NCI-H2081 treated with DMSO at 0.1 percent for 48 hours (cell line): ENCODE data around the gene RAB10.
"Not testable (repeated sequence)": the region's sequence is repeated elsewhere in the genome, so short reads cannot be mapped to it uniquely, and the experiment has no call there.

Experiments used
- DNase-seq: peaks from one replicate; lab custom pipeline; 2025; lab: John Stamatoyannopoulos, UW

Gene RAB10

GRCh38 chr2:26058390-26058789 lies 24.5 kb downstream of the RAB10 start:
- no peak for DNase-seq

GRCh38 chr2:26059542-26059941 lies 25.7 kb downstream of the RAB10 start:
- no peak for DNase-seq

GRCh38 chr2:26061539-26061938 lies 27.7 kb downstream of the RAB10 start:
- no peak for DNase-seq

DNA sequence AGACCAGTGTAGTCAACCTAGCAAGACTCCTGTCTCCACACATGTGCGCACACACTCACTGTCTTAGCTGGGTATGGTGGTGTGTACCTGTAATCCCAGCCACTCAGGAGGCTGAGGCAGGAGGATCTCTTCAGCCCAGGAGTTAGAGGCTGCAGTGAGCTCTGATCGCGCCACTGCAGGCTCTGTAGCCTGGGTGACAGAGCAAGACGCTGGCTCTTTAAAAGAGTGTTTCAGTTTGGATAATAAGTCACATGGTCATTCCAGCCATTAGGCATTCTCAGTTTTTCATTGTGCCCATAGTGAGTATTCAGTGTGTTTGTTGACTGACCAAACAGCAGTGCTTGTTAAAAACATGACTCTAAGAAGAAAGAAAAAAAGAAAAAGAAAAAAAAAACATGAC lies 31.0 kb downstream of the RAB10 start:
- no peak for DNase-seq

DNA sequence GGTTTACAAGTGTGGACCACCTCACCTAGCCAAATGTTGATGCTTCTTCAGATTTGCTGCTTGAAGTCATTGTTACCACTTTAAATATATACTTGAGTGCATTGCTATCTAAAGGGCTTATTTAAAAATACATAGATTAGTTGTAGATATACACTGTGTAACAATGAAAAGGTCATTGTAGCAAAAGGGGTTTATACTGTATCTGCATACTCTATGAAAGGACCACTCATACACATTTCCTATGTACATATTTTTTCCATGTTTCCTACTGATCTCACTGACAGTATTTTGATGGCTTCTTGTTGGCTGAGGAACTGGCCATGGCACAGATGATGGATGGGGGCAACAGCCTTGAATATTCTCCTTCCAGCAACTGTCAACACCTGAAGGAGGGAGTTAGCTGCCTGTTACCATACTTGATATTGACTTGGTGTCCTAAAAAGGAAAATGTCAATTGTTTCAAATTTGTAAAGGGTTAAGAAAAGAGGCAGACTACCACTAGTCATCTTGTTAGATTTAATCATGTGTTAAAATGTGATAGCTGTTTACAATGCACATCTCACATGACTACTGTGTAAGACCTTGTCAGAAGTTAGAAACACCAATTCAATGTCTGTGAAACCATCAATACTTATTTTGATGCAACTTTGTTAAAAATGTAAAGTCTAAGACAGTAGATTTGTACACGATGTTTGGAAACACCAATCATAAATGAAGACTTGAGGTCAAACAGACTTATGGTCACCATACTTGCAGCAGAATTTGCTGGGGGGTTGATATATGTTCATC lies 33.5 kb downstream of the RAB10 start:
- DNase-seq, result no peak

DNA sequence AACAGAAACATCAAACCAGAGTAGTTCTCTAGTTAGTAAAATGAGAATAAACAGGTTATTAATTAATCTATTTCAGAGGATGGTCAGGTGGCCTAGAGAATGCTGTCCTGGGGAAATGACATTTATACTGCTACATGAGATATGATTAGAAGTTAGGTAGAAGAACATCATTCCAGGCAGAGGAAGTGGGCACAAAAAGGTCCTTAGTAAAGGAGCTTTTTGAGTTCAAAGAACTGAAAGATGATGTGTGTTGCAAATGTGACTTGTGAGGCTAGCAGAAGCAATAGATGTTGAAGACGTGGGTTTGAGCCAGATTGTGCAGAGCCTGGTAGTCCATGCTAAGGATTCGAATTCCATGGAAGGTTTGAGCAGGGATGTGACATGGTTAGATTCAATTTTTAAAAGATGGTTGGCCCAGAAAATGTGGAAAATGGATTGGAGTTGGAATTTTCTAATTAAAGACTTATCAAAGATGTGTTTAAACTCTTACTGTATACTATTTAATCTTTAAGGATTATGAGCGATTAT lies 34.2 kb downstream of the RAB10 start:
- no peak for DNase-seq

- DNase-seq, result no peak
Observed at GRCh38 chr2:26068602-26069298, 34.9 kb downstream of the RAB10 start.

DNA sequence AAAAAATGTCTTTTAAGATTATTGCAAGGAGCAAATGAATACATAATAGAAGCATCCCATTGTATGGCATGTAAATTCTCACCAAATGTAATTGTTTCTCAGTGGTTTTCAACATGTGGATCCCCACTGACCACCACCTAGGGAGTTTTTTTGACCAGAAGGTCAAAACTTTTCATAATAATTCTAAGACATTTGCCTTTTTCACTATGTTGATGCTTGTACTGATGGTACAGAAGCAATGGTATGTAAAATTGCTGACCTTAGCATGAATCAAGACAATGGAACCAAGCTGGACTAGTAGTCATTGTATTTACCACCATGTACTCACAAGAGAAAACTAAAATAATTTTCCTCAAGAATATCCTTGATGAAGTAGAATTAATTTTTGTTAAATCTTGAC lies 36.8 kb downstream of the RAB10 start:
- DNase-seq, result no peak

- no peak for DNase-seq
Observed at GRCh38 chr2:26072925-26073768, 39.3 kb downstream of the RAB10 start.

DNA sequence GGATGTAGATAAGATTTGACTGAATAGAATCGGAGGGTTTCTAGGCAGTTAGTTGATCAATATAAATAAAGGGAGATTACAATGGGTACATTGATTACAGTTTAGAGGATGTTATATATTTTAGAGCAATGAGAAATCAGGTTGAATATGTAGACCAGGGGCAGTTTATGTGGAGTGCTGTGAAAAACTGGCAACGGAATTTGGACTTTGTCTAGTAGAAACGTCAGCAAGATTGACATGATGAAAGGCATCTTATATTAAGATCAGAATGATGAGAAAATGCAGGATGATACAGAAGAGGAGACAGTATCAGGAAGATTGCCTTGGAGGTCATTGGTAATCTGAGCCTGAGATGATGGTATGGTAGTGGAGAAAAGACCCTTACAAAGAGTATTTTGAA lies 39.9 kb downstream of the RAB10 start:
- DNase-seq, result no peak

- DNase-seq, result no peak
Observed at GRCh38 chr2:26074676-26075075, 40.8 kb downstream of the RAB10 start.

GRCh38 chr2:26075173-26075572 lies 41.3 kb downstream of the RAB10 start:
- no peak for DNase-seq

DNA sequence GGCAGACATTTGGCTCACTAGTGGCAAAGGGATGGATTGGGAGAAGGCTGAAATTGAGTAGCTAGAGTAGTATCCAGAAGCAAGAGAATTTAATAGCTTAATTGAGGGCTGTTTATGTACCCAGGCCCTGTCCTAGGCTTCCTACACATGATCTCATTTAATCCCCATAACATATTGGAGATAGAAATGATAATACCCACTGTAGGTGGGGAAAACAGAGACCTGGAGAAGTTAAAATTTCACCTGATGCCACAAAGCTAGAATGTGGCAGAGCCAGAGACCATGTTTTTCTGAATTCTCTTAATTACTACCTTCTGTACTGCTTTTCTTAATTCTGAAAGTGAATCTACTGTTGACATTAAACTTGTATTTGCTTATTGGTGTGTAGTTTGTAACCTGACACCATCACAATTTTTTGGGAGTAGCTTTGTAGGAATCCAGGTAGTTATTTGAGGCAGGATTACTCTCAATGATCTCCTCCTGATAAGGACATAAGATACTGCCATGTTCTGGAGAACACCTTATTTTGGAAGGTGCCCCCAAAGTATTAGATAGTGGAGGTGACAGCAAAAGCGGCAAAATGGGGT lies 42.2 kb downstream of the RAB10 start:
- DNase-seq, result no peak

GRCh38 chr2:26077291-26077690 lies 43.4 kb downstream of the RAB10 start:
- no peak for DNase-seq

DNA sequence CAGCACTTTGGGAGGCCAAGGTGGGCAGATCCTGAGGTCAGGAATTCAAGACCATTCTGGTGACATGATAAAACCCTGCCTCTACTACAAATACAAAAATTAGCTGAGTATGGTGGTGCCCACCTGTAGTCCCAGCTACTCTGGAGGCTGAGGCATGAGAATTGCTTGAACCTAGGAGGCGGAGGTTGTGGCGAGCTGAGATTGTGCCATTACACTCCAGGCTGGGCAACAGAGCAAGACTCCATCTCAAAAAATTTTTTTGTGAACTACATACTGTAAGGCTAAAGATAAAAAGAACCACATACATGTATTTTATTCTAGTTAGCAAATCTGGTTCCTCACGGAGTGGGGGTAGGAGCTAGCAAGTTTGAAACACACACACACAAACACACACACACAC lies 45.1 kb downstream of the RAB10 start:
- DNase-seq, result no peak

DNA sequence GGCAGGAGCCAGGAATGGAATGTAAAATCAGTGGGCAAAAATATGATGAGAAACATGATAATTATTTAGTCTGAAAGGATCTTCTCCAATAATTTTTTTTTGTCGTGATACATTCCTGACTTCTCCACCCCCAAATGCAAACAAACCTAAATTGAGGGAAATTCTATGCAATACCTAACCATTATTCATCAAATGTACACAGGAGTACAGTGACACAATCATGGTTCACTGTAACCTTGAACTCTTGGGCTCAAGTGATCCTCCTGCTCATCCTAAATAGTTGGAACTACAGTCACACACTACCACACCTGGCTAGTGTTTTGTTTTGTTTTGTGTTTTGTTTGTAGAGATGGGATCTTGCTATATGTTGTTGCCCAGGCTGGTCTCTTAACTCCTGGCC lies 46.5 kb downstream of the RAB10 start:
- DNase-seq, result no peak

GRCh38 chr2:26080925-26081324 lies 47.0 kb downstream of the RAB10 start:
- not testable (repeated sequence) for DNase-seq

- no peak for DNase-seq
Observed at GRCh38 chr2:26081556-26081955, 47.7 kb downstream of the RAB10 start.

- no peak for DNase-seq
Observed at GRCh38 chr2:26086155-26086637, 52.3 kb downstream of the RAB10 start.

GRCh38 chr2:26086779-26087178 lies 52.9 kb downstream of the RAB10 start:
- no peak for DNase-seq

- DNase-seq, result no peak
Observed at GRCh38 chr2:26088038-26088643, 54.3 kb downstream of the RAB10 start.
